Measurements from ENCODE around the gene ASTN2.

The ASTN2 gene

DNA sequence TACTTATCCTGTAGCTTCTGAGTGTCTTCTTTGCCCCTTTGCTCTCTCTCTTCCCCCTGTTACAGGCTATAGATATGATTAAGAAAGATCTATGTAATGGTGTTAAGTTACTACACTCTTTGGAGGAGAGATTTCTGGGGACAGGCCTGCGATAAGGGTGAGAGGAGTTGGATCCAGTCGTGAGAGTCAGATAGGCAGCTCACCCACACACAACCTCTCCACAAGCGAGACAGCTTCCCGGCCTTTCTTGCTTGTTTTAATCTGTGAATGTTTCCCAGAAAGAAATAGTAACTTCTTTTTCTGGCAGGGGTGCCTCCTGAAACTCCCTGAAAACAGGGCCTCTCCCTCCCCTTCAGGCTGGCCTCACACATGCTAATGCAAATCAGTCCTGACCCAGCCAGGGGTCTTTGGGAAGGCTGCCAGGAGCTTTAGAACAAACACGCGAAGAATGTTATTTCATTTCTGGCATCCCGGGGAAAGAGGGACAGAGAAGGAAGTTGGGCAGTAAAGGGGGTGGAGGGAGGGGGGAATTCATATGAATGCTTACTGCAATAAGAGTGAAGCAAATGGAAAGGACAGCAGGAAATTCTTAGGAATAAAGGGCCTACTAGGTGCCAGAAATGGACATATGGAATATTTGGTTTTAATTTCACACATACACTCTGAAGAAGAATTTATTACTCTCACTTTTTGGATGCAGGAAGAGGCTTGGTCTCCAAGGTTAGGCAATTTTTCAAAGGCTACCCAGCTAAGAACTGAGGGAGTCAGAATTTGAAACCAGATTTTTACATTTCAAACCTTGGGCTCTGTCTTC lies 943.6 kb downstream of the ASTN2 start:
- TF ChIP-seq, protein P1, sequence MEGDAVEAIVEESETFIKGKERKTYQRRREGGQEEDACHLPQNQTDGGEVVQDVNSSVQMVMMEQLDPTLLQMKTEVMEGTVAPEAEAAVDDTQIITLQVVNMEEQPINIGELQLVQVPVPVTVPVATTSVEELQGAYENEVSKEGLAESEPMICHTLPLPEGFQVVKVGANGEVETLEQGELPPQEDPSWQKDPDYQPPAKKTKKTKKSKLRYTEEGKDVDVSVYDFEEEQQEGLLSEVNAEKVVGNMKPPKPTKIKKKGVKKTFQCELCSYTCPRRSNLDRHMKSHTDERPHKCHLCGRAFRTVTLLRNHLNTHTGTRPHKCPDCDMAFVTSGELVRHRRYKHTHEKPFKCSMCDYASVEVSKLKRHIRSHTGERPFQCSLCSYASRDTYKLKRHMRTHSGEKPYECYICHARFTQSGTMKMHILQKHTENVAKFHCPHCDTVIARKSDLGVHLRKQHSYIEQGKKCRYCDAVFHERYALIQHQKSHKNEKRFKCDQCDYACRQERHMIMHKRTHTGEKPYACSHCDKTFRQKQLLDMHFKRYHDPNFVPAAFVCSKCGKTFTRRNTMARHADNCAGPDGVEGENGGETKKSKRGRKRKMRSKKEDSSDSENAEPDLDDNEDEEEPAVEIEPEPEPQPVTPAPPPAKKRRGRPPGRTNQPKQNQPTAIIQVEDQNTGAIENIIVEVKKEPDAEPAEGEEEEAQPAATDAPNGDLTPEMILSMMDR (IDR thresholded peaks at IDR 0.05; ENCODE audit: insufficient read depth, low read length, poor library complexity, severe bottlenecking), result no peak
- no peak overlapping the region for H3K4me3 ChIP-seq (replicated peaks; ENCODE audit: low read depth, low read length)
- DNase-seq (ENCODE audit: extremely low read depth, insufficient read length), result no peak

GRCh38 chr9:116468793-116469527 lies 945.9 kb downstream of the ASTN2 start:
- DNase-seq (ENCODE audit: extremely low read depth, insufficient read length), result no peak
- Histone ChIP-seq H3K27me3 (replicated peaks; ENCODE audit: control insufficient read depth, insufficient read depth, low read length) (no peaks in the 10 kb centered on the region), H3K36me3 (ENCODE audit: control insufficient read depth, insufficient read depth, low read length) (no peaks in the 10 kb centered on the region), H3K4me3 (replicated peaks; ENCODE audit: low read depth, low read length) (no peak overlapping the region)
- TF ChIP-seq, protein P1 (IDR thresholded peaks at IDR 0.05; ENCODE audit: insufficient read depth, low read length, poor library complexity, severe bottlenecking), result no peak

More for the DNA sequence above, 943.6 kb downstream of the ASTN2 start:
- Histone ChIP-seq H3K27me3 (replicated peaks; ENCODE audit: control insufficient read depth, insufficient read depth, low read length) (no peaks in the 10 kb centered on the region), H3K36me3 (ENCODE audit: control insufficient read depth, insufficient read depth, low read length) (no peaks in the 10 kb centered on the region; the same call in 1 of the 2 replicates)

- no peaks in the 10 kb centered on the region for H3K36me3 ChIP-seq (ENCODE audit: control insufficient read depth, insufficient read depth, low read length)
- H3K27me3 ChIP-seq (replicated peaks; ENCODE audit: control insufficient read depth, insufficient read depth, low read length), result no peaks in the 10 kb centered on the region
- TF ChIP-seq, protein P1 (IDR thresholded peaks at IDR 0.05; ENCODE audit: insufficient read depth, low read length, poor library complexity, severe bottlenecking), result no peak
- H3K4me3 ChIP-seq (replicated peaks; ENCODE audit: low read depth, low read length), result no peak overlapping the region
- DNase-seq (ENCODE audit: extremely low read depth, insufficient read length), result no peak
Observed at GRCh38 chr9:116468369-116468768, 946.5 kb downstream of the ASTN2 start.

DNA sequence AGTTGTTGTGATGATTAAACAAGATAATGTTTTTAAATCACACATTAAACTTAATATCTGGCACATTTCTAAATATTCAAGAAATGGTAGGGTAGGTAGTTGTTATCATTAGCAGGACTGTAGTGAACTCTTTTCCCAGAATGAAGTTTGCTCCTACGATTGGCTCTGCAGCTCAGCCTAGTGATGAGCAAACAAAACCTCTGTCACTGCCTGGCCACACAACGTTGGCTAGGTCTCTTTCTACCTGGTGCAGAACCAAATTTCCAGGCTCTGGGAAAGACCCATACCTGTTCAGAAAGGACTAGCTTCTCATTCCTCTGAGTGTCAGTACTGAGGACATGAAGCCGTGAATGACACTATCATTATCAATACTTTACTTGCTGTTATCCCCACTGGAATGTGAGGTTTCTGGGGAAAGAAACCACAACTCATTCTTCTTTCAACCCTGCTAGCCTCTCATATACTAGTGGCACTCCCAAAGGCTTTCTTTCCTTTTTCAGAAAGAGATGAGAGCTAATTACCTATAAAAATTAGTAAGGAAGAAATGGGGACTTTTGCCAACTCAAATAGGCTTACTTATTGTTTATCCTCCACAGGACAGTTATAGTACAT lies 947.0 kb downstream of the ASTN2 start:
- Histone ChIP-seq H3K36me3 (ENCODE audit: control insufficient read depth, insufficient read depth, low read length) (no peaks in the 10 kb centered on the region), H3K4me3 (replicated peaks; ENCODE audit: low read depth, low read length) (no peak overlapping the region), H3K27me3 (replicated peaks; ENCODE audit: control insufficient read depth, insufficient read depth, low read length) (no peaks in the 10 kb centered on the region)
- DNase-seq (ENCODE audit: extremely low read depth, insufficient read length), result no peak
- TF ChIP-seq, protein P1 (IDR thresholded peaks at IDR 0.05; ENCODE audit: insufficient read depth, low read length, poor library complexity, severe bottlenecking), result no peak

DNA sequence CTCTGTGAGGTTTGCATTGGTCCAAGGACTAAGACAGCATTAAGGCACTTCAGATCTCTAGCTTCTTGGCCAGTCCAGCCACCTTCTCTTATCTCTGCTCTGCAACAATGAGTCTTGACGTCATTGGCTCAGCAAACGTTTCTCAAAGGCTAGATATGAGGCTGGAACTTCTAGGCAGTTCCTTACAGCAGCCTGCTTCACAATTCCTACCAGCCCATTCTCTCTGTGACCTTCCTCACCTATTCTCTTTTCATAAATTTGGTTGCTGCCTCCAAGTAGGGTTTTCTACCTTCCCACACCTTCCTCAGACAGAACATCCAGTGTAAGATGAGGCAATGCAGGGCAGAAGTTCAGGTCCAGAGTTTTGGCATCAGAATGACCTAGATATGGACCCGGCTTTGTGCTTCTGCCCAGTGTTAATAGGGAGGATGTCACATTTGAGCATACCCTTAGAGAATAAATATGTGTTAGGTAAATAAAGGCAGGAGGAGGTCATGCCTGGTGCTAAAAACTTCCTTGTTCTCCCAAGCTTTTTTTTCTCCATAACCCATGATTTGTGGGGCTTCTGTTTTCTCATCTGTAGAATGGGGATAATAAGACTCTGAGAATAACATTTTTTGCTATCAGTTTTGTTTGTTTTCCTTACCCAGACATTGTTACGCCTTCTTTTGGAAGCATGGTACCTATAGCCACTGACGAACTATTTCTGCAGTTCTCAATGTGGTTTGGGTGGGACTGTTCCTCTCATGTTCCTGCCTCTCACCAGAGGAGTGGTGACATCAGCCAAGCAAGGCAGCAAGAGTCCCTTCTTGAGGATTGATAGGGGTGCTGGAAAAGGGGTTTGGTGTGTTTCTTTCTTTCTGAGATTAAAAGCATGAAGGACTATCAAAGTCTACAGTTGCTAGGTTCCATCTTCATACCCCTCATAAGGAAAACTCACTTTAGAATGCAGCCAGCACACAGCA lies 948.3 kb downstream of the ASTN2 start:
- no peaks in the 10 kb centered on the region for H3K36me3 ChIP-seq (ENCODE audit: control insufficient read depth, insufficient read depth, low read length)
- H3K4me3 ChIP-seq (replicated peaks; ENCODE audit: low read depth, low read length), result no peak overlapping the region
- DNase-seq (ENCODE audit: extremely low read depth, insufficient read length), result no peak
- H3K27me3 ChIP-seq (replicated peaks; ENCODE audit: control insufficient read depth, insufficient read depth, low read length), result no peaks in the 10 kb centered on the region
- TF ChIP-seq, protein P1 (IDR thresholded peaks at IDR 0.05; ENCODE audit: insufficient read depth, low read length, poor library complexity, severe bottlenecking), result no peak

All from GM06990 (cell line).